ENCODE data around the gene WNT9B. TPM values are rescaled to one million over a fixed set of nuclear protein-coding genes. Genes with fewer than 3 reads are reported as not detected.

Gene WNT9B
- polyA plus RNA-seq, 2 of the 4 experiments (the other 2 are of a cell fraction), result 0.05 TPM

DNA sequence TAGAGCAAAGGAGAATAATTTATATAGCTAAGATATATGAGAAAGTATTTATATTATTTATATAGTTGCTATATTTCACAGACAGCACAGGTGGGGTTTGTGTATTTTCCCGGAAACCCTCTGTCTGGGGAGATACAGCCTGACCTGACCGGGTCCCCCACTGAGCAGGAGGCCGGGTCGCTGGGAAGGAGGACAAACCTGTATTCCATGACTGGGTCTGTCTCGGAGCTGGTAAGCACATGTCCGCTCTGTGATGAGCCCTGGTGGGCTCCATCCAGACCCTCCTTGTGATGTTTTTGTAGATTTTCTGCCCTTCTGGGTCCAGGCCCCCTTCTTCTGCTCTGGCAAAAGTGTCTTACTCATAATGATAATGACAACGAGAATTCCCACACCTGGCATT, 27.7 kb downstream of the WNT9B start:
- Histone ChIP-seq H3K27ac (no peak overlapping the region), H3K9me3 (no peaks in the 10 kb centered on the region), H3K4me3 (no peak overlapping the region), H3K4me1 (no peaks in the 10 kb centered on the region), H3K4me2 (no peak overlapping the region)
- POLR2A ChIA-PET, result no interaction called here
- no peak for TF ChIP-seq JUN (IDR thresholded peaks at IDR 0.05)
- TF ChIP-seq RFX5 (IDR thresholded peaks at IDR 0.05), result no peak
- TF ChIP-seq KDM5A (IDR thresholded peaks at IDR 0.05), result no peak
- no peak for TF ChIP-seq BHLHE40 (IDR thresholded peaks at IDR 0.05; ENCODE audit: low read depth, low read length)
- no peak for TF ChIP-seq SMC3 (IDR thresholded peaks at IDR 0.05)
- TF ChIP-seq, protein P1, sequence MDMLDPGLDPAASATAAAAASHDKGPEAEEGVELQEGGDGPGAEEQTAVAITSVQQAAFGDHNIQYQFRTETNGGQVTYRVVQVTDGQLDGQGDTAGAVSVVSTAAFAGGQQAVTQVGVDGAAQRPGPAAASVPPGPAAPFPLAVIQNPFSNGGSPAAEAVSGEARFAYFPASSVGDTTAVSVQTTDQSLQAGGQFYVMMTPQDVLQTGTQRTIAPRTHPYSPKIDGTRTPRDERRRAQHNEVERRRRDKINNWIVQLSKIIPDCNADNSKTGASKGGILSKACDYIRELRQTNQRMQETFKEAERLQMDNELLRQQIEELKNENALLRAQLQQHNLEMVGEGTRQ (IDR thresholded peaks at IDR 0.05), result no peak
- TF ChIP-seq HOXB5 (CRISPR knock-in tag; IDR thresholded peaks at IDR 0.05), result no peak
- no peak for TF ChIP-seq HOXB13 (CRISPR knock-in tag; IDR thresholded peaks at IDR 0.05; ENCODE audit: low read depth)
- no peak for TF ChIP-seq ZC3H11A (IDR thresholded peaks at IDR 0.05)
- TF ChIP-seq, protein P2, sequence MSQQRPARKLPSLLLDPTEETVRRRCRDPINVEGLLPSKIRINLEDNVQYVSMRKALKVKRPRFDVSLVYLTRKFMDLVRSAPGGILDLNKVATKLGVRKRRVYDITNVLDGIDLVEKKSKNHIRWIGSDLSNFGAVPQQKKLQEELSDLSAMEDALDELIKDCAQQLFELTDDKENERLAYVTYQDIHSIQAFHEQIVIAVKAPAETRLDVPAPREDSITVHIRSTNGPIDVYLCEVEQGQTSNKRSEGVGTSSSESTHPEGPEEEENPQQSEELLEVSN (IDR thresholded peaks at IDR 0.05; ENCODE audit: borderline replicate concordance, low read depth), result no peak
- TF ChIP-seq MAFK (IDR thresholded peaks at IDR 0.05; ENCODE audit: partially characterized antibody), result no peak
- TF ChIP-seq FOSB (CRISPR knock-in tag; IDR thresholded peaks at IDR 0.05), result no peak
- no peak for TF ChIP-seq NPAS2 (CRISPR knock-in tag; IDR thresholded peaks at IDR 0.05; ENCODE audit: borderline replicate concordance)
- no peak for TF ChIP-seq RNF2 (IDR thresholded peaks at IDR 0.05; ENCODE audit: borderline replicate concordance, low read depth)
- no peak for TF ChIP-seq CBX8 (IDR thresholded peaks at IDR 0.05)
- TF ChIP-seq RCOR1 (IDR thresholded peaks at IDR 0.05; ENCODE audit: low read depth, low read length), result no peak
- CTCF ChIA-PET, result interaction anchor here (2.9 kb wide), 1 partner anchor 63 kb away, joined by 11 read pairs; no protein-coding TSS in a partner anchor
- ATAC-seq (no peak), DNase-seq (ENCODE audit: low read depth in 1 of 2, low spot score in 1 of 2) (no peak), FAIRE-seq (no peak)
- WGBS (ENCODE audit: missing lambda C conversion rate), result 63% methylated on average over 7 of the region's 7 CpGs

DNA sequence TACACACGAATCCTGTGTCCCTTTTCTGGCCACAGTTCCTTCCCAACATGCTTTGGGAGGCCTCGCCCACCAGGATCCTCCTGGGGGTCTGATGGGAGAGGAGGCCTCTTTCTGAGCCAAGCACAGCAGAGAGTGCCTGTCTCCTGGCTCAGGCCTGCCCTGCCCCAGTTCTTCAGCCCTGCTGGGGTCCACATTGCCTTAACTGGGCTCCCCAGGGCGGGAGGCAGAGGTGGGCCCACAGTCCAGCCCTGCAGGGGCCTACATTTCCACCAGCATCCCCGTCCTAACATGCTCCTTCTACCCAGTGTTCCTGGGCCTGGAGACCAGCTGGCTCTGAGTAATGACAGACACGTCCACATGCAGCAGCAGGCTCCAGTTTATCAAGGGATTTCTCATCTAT, 29.6 kb downstream of the WNT9B start:
- TF ChIP-seq RNF2 (IDR thresholded peaks at IDR 0.05; ENCODE audit: borderline replicate concordance, low read depth) (no peak), PHF8 (IDR thresholded peaks at IDR 0.05; ENCODE audit: borderline replicate concordance, low read depth) (no peak), RCOR1 (IDR thresholded peaks at IDR 0.05; ENCODE audit: low read depth, low read length) (no peak), MYC (IDR thresholded peaks at IDR 0.05; ENCODE audit: borderline replicate concordance, low read length) (no peak), HOXB5 (CRISPR knock-in tag; IDR thresholded peaks at IDR 0.05) (no peak), RFX5 (IDR thresholded peaks at IDR 0.05) (no peak)
- TF ChIP-seq, protein P3, sequence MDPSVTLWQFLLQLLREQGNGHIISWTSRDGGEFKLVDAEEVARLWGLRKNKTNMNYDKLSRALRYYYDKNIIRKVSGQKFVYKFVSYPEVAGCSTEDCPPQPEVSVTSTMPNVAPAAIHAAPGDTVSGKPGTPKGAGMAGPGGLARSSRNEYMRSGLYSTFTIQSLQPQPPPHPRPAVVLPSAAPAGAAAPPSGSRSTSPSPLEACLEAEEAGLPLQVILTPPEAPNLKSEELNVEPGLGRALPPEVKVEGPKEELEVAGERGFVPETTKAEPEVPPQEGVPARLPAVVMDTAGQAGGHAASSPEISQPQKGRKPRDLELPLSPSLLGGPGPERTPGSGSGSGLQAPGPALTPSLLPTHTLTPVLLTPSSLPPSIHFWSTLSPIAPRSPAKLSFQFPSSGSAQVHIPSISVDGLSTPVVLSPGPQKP (IDR thresholded peaks at IDR 0.05; ENCODE audit: low read depth, low read length), result no peak
- TF ChIP-seq, protein P4, sequence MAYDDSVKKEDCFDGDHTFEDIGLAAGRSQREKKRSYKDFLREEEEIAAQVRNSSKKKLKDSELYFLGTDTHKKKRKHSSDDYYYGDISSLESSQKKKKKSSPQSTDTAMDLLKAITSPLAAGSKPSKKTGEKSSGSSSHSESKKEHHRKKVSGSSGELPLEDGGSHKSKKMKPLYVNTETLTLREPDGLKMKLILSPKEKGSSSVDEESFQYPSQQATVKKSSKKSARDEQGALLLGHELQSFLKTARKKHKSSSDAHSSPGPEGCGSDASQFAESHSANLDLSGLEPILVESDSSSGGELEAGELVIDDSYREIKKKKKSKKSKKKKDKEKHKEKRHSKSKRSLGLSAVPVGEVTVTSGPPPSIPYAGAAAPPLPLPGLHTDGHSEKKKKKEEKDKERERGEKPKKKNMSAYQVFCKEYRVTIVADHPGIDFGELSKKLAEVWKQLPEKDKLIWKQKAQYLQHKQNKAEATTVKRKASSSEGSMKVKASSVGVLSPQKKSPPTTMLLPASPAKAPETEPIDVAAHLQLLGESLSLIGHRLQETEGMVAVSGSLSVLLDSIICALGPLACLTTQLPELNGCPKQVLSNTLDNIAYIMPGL (CRISPR knock-in tag; IDR thresholded peaks at IDR 0.05; ENCODE audit: borderline replicate concordance), result no peak
- ATAC-seq, result no peak
- Histone ChIP-seq H3K4me1 (no peaks in the 10 kb centered on the region), H3K4me3 (no peak overlapping the region), H3K9me3 (no peaks in the 10 kb centered on the region), H3K27ac (no peak overlapping the region), H3K4me2 (no peak overlapping the region)
- CTCF ChIA-PET, result no interaction called here
- DNase-seq (ENCODE audit: low read depth in 1 of 2, low spot score in 1 of 2), result no peak
- POLR2A ChIA-PET, result no interaction called here
- no peak for FAIRE-seq
- WGBS (ENCODE audit: missing lambda C conversion rate), result 27% methylated on average over 5 of the region's 5 CpGs

Measured in A549 (cell line).